HG03095 (cell line): ENCODE data around the gene TAF15.

ENCODE experiments used
- ATAC-seq: cut with Tn5 transposase; IDR thresholded peaks from one replicate; pipeline ENCODE4 v1.9.1; 2021; ENCODE audit warnings: moderate library complexity; ENCODE audit not compliant: unreplicated experiment

TAF15 gene

DNA sequence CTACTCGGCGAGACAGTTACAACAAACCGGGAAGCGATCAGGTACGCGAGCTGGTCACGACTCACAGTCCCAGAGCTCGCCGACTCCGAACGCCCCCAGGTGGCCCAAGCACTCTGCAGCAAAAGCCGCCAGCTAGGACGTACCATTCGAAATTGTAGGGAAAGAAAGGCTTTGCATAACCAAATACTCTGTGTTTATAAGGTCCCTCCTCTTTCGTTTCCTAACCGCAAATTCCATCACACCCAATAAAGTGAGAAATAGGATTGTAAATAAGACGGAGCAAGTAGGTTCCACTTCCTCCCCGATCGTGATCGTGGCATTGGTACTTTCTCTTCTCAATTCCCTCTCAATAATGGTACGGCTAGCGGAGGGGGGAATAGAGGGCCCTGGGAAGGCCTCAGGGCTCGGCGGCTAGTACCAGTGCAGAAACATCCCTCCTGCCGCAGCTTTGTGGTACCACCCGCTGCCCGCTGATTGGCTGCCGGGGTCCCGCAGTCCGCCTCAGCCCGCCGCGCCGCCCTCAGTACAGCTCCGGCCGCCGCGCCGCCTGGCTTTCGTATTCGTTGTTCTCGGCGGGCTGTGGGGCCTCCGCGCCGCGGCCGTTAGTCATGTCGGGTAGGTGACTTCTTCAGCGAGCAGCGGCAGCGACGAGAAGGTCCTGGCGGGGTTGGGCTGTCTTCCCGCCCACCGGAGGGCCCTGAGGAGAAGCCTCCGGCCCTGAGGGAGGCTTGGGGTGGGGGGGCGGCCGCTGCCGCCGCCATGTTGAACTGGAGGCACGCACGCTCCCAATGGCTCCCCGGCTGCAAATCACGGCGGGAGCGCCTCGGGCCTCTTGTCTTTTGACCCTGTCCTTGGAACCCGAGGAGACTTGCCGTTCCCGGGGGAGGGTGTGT is at the start of gene TAF15:
TSS of gene TAF15 (plus strand) at position 523 of the 893 bp plus-strand sequence. CDS start at position 609, 86 bp downstream.
- ATAC-seq, result peak; percentile 91

DNA sequence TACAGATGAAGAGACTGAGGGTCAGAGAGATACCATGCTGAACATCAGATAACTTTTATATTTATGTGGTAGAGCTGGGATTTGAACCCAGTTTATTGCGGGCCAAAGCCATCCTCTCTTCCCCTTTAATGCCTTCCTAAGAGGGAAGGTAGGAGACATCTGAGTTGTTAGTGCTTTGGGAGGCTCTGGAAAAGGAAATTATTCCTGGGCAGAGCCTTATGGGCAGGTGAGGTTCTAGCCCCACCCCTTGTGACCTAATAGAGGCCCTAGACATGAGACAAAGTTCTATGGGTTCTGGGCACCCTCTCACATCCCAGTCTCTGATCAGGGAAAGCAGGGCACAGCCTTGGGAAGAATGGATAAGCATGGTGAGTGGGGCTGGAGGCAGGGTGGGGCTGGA is 48.7 kb upstream of the TAF15 start, which contains the start of gene C17orf50:
TSS of gene C17orf50 (plus strand) at position 301 of the 400 bp plus-strand sequence. CDS start at position 356, 55 bp downstream.
- ATAC-seq, result no peak

DNA sequence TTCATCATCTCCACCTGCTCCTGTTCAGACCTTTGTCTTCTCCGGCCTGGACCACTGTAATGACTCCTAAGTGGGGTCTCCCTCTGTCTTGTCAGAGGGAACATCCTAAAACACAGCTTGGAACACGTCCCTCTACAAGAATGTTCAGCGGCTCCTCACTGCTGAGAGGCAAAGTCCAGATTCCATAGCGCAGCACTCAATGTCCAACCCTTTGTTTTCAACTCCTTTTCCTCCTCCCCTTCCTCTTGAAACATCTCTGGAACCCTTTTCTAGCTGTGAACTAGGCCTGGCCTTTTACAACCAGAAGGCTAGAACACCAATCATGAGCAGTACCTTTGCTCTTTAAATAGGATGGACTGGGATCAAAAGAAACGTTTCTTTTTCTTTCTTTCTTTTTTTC is 47.7 kb upstream of the TAF15 start:
- ATAC-seq, result no peak

GRCh38 chr17:35763767-35764122 is 45.5 kb upstream of the TAF15 start:
- ATAC-seq, result no peak

GRCh38 chr17:35764123-35764991 is 44.9 kb upstream of the TAF15 start:
- peak; percentile 87 for ATAC-seq

GRCh38 chr17:35765086-35765710 is 44.1 kb upstream of the TAF15 start:
- ATAC-seq, result no peak

DNA sequence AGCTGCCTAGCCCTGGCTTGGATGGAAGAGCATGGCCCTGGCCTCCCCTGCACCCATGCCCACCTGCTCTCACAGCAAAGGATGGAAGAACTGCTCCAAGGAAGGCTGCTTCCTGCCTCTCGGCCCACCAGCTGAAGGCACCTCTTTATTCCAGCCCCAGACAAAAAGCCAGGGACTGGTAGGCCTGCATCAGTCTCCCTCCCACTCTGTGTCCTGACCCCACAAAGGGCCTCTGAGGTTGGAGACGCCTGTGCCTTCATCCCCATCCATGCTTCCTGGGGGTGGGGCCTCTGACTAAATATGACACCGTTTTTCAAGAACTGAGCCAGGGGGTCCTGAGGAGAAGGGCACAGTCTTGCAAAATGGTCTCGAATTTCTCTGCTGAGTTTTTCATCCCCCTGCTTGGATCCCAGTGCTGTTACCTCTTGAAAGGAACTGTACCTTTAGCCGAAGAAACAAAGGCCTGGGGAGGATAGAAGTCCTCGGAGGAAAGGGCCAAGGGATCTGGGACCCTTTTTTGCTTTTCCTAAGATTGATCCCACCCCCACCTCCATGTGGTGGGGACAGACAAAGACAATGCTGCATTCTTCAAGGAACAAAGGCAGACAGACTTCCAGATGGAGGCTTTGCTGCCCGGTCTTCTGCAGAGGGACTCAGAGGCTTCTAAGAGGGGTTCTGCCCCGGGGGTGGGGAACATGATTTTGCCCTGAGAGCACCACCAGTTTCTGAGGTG is 43.4 kb upstream of the TAF15 start:
- ATAC-seq, result no peak

DNA sequence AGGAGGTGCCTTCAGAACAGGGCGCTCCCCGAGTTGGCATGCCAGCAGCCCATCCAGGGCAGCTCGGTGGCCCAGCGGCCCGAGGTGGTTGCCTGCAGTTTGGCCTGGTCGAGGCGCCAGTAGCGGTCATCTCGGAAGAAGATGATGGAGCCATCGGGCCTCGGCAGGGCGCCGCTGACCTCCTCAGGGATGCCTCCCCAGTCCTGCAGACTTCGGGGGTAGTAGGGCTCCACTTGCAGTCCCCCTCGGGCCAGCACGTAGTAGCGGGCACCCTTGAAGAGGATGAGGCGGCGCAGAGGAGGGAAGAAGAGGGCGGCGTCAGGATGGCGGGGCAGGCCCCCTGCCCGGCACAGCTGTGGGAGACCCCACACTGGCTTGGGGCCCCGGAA is 42.8 kb upstream of the TAF15 start:
- no peak for ATAC-seq

DNA sequence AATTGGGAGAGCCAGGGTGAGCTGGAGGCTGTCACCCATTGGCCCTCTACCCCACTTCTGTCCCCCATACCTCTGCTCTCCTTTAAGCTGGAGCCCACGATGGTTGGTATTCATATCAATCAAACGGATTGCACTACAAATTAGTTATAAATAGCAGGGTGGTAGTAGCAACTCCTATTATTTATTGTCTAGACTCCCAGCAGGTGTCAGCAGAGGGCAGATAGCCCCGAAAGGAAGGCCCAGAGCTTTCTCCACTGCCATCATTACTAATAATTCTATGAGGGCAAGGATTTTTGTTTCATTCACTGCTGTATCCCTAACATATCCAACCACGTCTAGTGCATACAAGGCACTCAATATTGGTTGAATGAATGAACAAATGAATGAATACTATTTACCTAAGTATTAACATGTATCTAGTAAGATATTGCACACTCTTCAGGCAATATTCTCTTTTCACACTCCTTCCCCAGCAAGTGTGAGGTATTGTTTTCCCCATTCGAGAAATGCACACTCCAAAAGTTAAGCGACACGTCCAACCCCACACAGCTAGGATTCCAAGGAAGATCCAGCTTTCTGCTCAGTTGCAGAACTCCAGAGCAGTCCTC is 42.3 kb upstream of the TAF15 start:
- no peak for ATAC-seq

DNA sequence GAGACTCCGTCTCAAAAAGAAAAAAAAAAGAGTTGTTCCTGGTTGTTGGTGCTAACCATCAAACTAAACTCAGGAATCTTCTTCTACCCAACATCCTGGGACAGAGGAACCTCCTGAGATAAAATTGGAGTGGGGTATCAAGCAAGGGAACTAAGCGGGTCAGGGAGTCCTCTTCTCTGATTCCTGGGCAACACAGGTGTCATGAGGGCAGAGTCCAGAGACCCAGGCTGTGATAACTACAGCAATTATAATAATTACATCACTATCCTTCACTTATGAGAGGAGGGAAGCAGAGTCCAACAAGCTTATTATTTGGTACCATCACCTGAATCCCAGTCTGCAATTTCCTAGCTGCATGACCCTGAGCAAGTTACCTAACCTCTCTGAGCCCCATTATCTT is 40.5 kb upstream of the TAF15 start:
- ATAC-seq, result no peak

GRCh38 chr17:35769895-35770486 is 39.3 kb upstream of the TAF15 start:
- ATAC-seq, result no peak

- no peak for ATAC-seq
These were observed 36.2 kb upstream of the TAF15 start for GRCh38 chr17:35773129-35773528.

GRCh38 chr17:35773679-35774425 is 35.4 kb upstream of the TAF15 start:
- ATAC-seq, result no peak

GRCh38 chr17:35774499-35774898 is 34.8 kb upstream of the TAF15 start:
- ATAC-seq, result no peak

DNA sequence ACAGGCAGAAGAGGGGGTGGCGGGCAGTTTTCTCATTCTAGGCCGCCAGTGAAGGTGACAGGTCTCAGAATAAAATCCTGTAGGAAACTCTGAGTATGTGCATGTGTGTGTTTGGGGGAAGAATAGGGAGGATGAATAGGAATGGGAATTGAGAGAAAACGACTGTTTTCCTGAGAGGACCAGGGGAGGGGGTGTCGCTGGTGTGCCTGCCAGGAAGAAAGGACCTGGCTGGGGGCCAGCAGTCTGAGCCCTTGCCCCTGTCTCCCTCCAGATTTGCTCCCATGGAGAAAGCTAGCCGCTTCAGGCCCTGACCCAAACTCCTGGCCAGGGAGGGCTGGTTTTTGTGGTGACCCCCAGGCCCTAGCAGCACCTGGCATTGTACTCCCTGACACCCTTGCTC is 34.2 kb upstream of the TAF15 start:
- ATAC-seq, result no peak

GRCh38 chr17:35775583-35775982 is 33.7 kb upstream of the TAF15 start:
- ATAC-seq, result no peak

DNA sequence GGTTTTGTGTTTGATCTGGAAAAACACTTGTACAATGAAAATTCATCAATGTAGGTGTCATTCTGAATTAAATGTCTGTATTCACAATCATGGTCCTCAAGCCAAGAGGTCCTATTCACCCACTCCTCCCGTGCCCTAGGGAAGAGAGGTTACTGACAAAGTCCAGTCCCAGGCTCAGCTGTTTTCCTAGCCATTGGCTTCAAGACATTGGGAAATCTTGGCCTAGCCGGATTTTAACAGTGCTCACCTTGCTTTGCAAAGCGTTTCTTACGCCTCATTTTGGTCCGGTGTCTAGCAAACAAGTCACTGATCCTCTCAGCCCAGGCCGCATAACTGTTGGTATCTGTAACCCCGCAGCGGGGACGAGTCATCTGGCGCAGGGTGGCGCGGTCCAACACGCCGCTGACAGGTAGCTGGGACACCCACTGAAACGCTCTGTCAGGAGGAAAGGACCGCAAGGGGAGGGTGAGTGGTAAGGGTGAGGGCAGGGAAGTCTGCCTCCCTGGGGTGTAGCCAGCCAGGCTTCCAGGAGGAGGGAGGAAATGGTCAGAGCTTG is 30.6 kb upstream of the TAF15 start:
- ATAC-seq, result no peak

- no peak for ATAC-seq
These were observed 28.3 kb upstream of the TAF15 start for GRCh38 chr17:35780950-35781349.

DNA sequence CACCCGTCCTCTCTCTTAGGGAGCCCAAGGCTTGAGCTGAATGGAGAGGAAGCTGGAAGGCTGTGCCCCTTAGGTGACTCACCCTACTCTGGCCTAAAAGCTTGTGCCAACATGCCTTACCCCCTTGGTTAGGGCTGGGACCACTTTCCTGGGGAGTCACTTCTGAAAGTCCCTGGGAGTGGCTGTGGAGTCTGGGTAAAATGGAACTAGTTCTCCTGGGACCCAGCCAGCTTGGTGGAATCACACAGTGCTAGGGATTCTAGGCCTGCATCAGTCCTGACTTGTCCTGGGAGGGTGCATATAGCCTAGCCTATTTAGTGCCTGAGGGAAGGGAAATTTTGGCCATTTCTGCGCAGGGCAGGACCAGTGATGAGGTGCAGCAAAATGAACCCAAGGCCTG is 24.4 kb upstream of the TAF15 start:
- no peak for ATAC-seq
